ENCODE results near the gene SPATA6. TPM values are rescaled to one million over a fixed set of nuclear protein-coding genes. Genes with fewer than 3 reads are reported as not detected.
"Not testable (repeated sequence)": the region's sequence is repeated elsewhere in the genome, so short reads cannot be mapped to it uniquely, and the experiment has no call there.

The SPATA6 gene
- total RNA-seq, 3 donors from 2014 or later (not counting 1 experiment from before 2014, with no cell fraction given) = 2.4 to 6.1 (median 3.5) TPM

DNA sequence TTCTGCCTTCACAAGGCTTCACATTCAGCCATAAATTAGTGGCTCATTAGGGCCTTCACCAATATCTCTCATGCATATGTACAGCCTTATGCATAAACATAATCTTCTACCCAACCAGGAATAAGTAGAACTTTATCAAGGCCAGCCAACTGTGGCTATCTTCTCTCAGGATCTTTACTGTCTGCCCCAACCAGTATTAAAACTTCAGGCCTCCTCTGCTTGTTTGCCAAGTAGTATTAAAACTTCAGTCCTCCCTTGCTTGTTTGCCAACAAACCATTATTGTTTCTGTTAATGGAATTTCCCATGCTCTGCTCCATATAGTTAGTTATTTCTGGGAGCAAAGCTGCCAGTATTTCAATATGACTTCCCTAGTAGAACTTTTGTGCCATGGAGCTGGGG, 169.4 kb downstream of the SPATA6 start:
- ATAC-seq (no peak), DNase-seq (no peak)
- Mint-ChIP-seq H3K4me1 (no peaks in the 10 kb centered on the region), H3K36me3 (no peaks in the 10 kb centered on the region), H3K27me3 (ENCODE audit: low read depth in 2 of 2) (no peaks in the 10 kb centered on the region), H3K9me3 (peaks cover 0 to 5% of the 10 kb centered on the region in 2 donors), H3K27ac (no peak overlapping the region), H3K4me3 (no peak overlapping the region)
- Histone ChIP-seq H3K27me3 (ENCODE audit: control insufficient read depth, insufficient read depth, low read length) (no peaks in the 10 kb centered on the region), H3K4me1 (ENCODE audit: control insufficient read depth, insufficient read depth, low read length) (no peaks in the 10 kb centered on the region), H3K9me3 (ENCODE audit: control insufficient read depth, insufficient read depth, low read length) (no peaks in the 10 kb centered on the region), H3K36me3 (ENCODE audit: control insufficient read depth, insufficient read depth, low read length) (no peaks in the 10 kb centered on the region), H3K27ac (ENCODE audit: low read length) (no peak overlapping the region), H3K4me3 (ENCODE audit: low read length) (no peak overlapping the region)
- TF ChIP-seq, protein P1, sequence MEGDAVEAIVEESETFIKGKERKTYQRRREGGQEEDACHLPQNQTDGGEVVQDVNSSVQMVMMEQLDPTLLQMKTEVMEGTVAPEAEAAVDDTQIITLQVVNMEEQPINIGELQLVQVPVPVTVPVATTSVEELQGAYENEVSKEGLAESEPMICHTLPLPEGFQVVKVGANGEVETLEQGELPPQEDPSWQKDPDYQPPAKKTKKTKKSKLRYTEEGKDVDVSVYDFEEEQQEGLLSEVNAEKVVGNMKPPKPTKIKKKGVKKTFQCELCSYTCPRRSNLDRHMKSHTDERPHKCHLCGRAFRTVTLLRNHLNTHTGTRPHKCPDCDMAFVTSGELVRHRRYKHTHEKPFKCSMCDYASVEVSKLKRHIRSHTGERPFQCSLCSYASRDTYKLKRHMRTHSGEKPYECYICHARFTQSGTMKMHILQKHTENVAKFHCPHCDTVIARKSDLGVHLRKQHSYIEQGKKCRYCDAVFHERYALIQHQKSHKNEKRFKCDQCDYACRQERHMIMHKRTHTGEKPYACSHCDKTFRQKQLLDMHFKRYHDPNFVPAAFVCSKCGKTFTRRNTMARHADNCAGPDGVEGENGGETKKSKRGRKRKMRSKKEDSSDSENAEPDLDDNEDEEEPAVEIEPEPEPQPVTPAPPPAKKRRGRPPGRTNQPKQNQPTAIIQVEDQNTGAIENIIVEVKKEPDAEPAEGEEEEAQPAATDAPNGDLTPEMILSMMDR (IDR thresholded peaks at IDR 0.05) = no peak
- intact Hi-C loops (cut with micrococcal nuclease) = no loop called here

DNA sequence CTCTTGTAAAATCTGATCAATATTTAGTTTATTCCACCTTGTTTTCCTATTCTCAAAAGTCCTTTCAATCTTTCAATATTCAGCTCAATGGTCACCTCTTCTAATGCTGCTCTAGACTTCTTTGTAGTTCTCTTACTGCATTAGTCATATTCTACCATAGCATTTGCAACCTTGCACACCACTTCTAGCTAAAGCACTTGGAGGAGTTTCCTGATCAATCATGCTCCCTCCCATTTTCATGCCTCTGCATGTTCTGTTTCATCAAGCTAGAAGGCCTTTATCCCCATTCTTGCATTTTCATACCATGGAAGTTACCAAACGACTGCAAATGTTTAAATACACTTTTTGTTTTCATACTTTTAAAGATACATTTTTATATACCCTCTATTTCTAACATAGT, 177.3 kb downstream of the SPATA6 start:
- intact Hi-C loops (cut with micrococcal nuclease) = no loop called here
- ATAC-seq = no peak
- H3K36me3 ChIP-seq (ENCODE audit: control insufficient read depth, insufficient read depth, low read length) = no peaks in the 10 kb centered on the region
- DNase-seq = no peak
- TF ChIP-seq, protein P1 (IDR thresholded peaks at IDR 0.05) = no peak
- H3K27ac ChIP-seq (ENCODE audit: low read length) = no peak overlapping the region
- no peak overlapping the region for H3K4me3 ChIP-seq (ENCODE audit: low read length)
- H3K27me3 ChIP-seq (ENCODE audit: control insufficient read depth, insufficient read depth, low read length) = no peaks in the 10 kb centered on the region
- H3K4me1 ChIP-seq (ENCODE audit: control insufficient read depth, insufficient read depth, low read length) = no peaks in the 10 kb centered on the region
- H3K4me1 Mint-ChIP-seq = peaks cover 0 to 4% of the 10 kb centered on the region in 2 donors
- peaks cover 0 to under 1% of the 10 kb centered on the region in 2 donors for H3K9me3 Mint-ChIP-seq
- peaks cover 0 to 9% of the 10 kb centered on the region in 2 donors for H3K27me3 Mint-ChIP-seq (ENCODE audit: low read depth in 2 of 2)
- H3K4me3 Mint-ChIP-seq = no peak overlapping the region
- no peaks in the 10 kb centered on the region for H3K9me3 ChIP-seq (ENCODE audit: control insufficient read depth, insufficient read depth, low read length)
- H3K27ac Mint-ChIP-seq = no peak overlapping the region
- H3K36me3 Mint-ChIP-seq = no peaks in the 10 kb centered on the region
- WGBS (ENCODE audit: insufficient coverage) = no CpG with 5 or more reads among the region's 1 CpG

DNA sequence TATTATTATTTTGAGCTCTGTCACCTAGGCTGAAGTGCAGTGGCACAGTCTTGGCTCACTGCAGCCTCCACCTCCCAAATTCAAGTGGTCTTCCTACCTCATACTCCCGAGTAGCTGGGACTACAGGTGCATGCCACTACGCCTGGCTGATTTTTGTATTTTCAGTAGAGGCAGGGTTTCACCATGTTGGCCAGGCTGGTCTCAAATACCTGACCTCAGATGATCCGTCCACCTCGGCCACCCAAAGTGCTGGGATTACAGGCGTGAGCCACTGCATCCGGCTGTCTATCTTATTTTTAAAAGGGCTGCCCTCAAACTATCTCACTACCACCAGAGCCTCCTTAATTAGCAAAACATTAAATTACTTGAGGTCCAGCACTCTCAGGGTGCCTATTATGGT, 177.9 kb downstream of the SPATA6 start:
- DNase-seq; H3K27me3 ChIP-seq (ENCODE audit: control insufficient read depth, insufficient read depth, low read length); H3K9me3 Mint-ChIP-seq; H3K27ac Mint-ChIP-seq; H3K27me3 Mint-ChIP-seq (ENCODE audit: low read depth in 2 of 2); H3K4me3 ChIP-seq (ENCODE audit: low read length); H3K27ac ChIP-seq (ENCODE audit: low read length); H3K4me3 Mint-ChIP-seq; H3K9me3 ChIP-seq (ENCODE audit: control insufficient read depth, insufficient read depth, low read length); ATAC-seq; H3K36me3 ChIP-seq (ENCODE audit: control insufficient read depth, insufficient read depth, low read length); H3K4me1 Mint-ChIP-seq; H3K4me1 ChIP-seq (ENCODE audit: control insufficient read depth, insufficient read depth, low read length); H3K36me3 Mint-ChIP-seq; intact Hi-C loops (cut with micrococcal nuclease): not testable (repeated sequence)
- WGBS (ENCODE audit: insufficient coverage) = 88% methylated on average over 6 of the region's 6 CpGs

DNA sequence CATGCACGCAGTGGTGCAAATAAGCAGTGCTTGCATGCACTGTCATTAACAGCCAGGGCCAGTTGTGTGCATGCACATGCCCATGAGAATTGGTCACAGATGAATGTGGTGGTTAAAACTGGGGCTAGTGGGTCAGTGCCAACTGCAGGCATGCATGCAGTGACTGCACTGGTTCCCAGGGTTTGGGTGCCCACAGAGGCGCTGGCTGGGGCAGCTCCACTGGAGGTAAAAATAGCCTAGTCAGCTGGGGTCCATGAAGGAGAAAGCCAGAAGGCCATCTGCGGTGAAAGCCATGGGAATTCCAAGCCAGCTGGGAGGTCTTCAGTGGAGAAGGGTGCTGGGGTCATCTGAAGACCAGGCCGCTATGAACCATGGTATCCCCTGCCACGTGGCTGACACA, 179.3 kb downstream of the SPATA6 start:
- Mint-ChIP-seq H3K36me3 (no peaks in the 10 kb centered on the region), H3K9me3 (no peaks in the 10 kb centered on the region), H3K27ac (no peak overlapping the region), H3K4me3 (no peak overlapping the region), H3K27me3 (ENCODE audit: low read depth in 2 of 2) (peaks cover 0 to 9% of the 10 kb centered on the region in 2 donors), H3K4me1 (peaks cover 0 to 4% of the 10 kb centered on the region in 2 donors)
- Histone ChIP-seq H3K4me1 (ENCODE audit: control insufficient read depth, insufficient read depth, low read length) (no peaks in the 10 kb centered on the region), H3K36me3 (ENCODE audit: control insufficient read depth, insufficient read depth, low read length) (no peaks in the 10 kb centered on the region), H3K9me3 (ENCODE audit: control insufficient read depth, insufficient read depth, low read length) (no peaks in the 10 kb centered on the region), H3K27me3 (ENCODE audit: control insufficient read depth, insufficient read depth, low read length) (no peaks in the 10 kb centered on the region), H3K4me3 (ENCODE audit: low read length) (no peak overlapping the region), H3K27ac (ENCODE audit: low read length) (no peak overlapping the region)
- 88% methylated on average over 5 of the region's 5 CpGs for whole genome bisulfite sequencing (ENCODE audit: insufficient coverage)
- no peak for DNase-seq
- no peak for ATAC-seq
- TF ChIP-seq, protein P1 (IDR thresholded peaks at IDR 0.05) = no peak
- intact Hi-C loops (cut with micrococcal nuclease) = no loop called here
